ENCODE data around the gene PIK3C2G.
A peak's percentile ranks its signal among the peaks of the same experiment; 100 is the strongest.
"Not testable (repeated sequence)": the region's sequence is repeated elsewhere in the genome, so short reads cannot be mapped to it uniquely, and the experiment has no call there.

Gene PIK3C2G

GRCh38 chr12:18261273-18261672 is at the start of gene PIK3C2G:
Gene PIK3C2G (plus strand): TSS chr12:18261518. CDS start chr12:18282082, 20,564 bp downstream.
- DNase-seq (ENCODE audit: low read depth in 2 of 2) = no peak

- DNase-seq (ENCODE audit: low read depth in 2 of 2) = peak; percentile 42 to 57
These were observed 43.4 kb upstream of the PIK3C2G start for GRCh38 chr12:18217966-18218365.

GRCh38 chr12:18221726-18222125 is 39.6 kb upstream of the PIK3C2G start:
- DNase-seq (ENCODE audit: low read depth in 2 of 2) = no peak

- DNase-seq (ENCODE audit: low read depth in 2 of 2) = no peak
These were observed 38.6 kb upstream of the PIK3C2G start for GRCh38 chr12:18222699-18223098.

GRCh38 chr12:18224745-18225144 is 36.6 kb upstream of the PIK3C2G start:
- peak; percentile 20 to 24 for DNase-seq (ENCODE audit: low read depth in 2 of 2)

GRCh38 chr12:18239526-18239925 is 21.8 kb upstream of the PIK3C2G start:
- DNase-seq (ENCODE audit: low read depth in 2 of 2) = no peak

GRCh38 chr12:18242380-18243089 is 18.8 kb upstream of the PIK3C2G start:
- no peak for DNase-seq (ENCODE audit: low read depth in 2 of 2)

- no peak for DNase-seq (ENCODE audit: low read depth in 2 of 2)
These were observed 18.1 kb upstream of the PIK3C2G start for GRCh38 chr12:18243238-18243637.

- no peak for DNase-seq (ENCODE audit: low read depth in 2 of 2)
These were observed 15.3 kb upstream of the PIK3C2G start for GRCh38 chr12:18246066-18246465.

GRCh38 chr12:18250313-18250916 is 10.9 kb upstream of the PIK3C2G start:
- DNase-seq (ENCODE audit: low read depth in 2 of 2) = peak; percentile 42 to 47

GRCh38 chr12:18254081-18254480 is 7.2 kb upstream of the PIK3C2G start:
- no peak for DNase-seq (ENCODE audit: low read depth in 2 of 2)

GRCh38 chr12:18255004-18255403 is 6.3 kb upstream of the PIK3C2G start:
- DNase-seq (ENCODE audit: low read depth in 2 of 2) = not testable (repeated sequence)

GRCh38 chr12:18257251-18257650 is 4.1 kb upstream of the PIK3C2G start:
- no peak for DNase-seq (ENCODE audit: low read depth in 2 of 2)

GRCh38 chr12:18258929-18259328 is 2.4 kb upstream of the PIK3C2G start:
- no peak for DNase-seq (ENCODE audit: low read depth in 2 of 2)

- DNase-seq (ENCODE audit: low read depth in 2 of 2) = no peak
These were observed 1.2 kb upstream of the PIK3C2G start for GRCh38 chr12:18259906-18260682.

- no peak for DNase-seq (ENCODE audit: low read depth in 2 of 2)
These were observed 588 bp downstream of the PIK3C2G start for GRCh38 chr12:18261906-18262305.

GRCh38 chr12:18262514-18262913 is 1.2 kb downstream of the PIK3C2G start:
- no peak for DNase-seq (ENCODE audit: low read depth in 2 of 2)

- no peak for DNase-seq (ENCODE audit: low read depth in 2 of 2)
These were observed 3.3 kb downstream of the PIK3C2G start for GRCh38 chr12:18264581-18265075.

- DNase-seq (ENCODE audit: low read depth in 2 of 2) = no peak
These were observed 6.2 kb downstream of the PIK3C2G start for GRCh38 chr12:18267427-18268099.

GRCh38 chr12:18270958-18271460 is 9.7 kb downstream of the PIK3C2G start:
- DNase-seq (ENCODE audit: low read depth in 2 of 2) = no peak

- DNase-seq (ENCODE audit: low read depth in 2 of 2) = peak; percentile 29 to 33
These were observed 14.7 kb downstream of the PIK3C2G start for GRCh38 chr12:18275981-18276380.

GRCh38 chr12:18277196-18277595 is 15.9 kb downstream of the PIK3C2G start:
- no peak for DNase-seq (ENCODE audit: low read depth in 2 of 2)

Data from fibroblast of skin of left biceps (primary cell).